K562 (cell line): ENCODE results near the gene PDE11A. TPM values are rescaled to one million over a fixed set of nuclear protein-coding genes. Genes with fewer than 3 reads are reported as not detected.

Source experiments
- MEIS2 ChIP-seq: fragments of 450-650 bp; IDR thresholded peaks from 2 replicates; pipeline ENCODE4 v1.6.1; 2014; ENCODE audit warnings: mild to moderate bottlenecking; ENCODE audit not compliant: partially characterized antibody
- MITF ChIP-seq: IDR thresholded peaks from 2 replicates; pipeline ENCODE4 v1.6.1; 2014; ENCODE audit warnings: antibody characterized with exemption
- RBM34 ChIP-seq: fragments of 200-400 bp; formaldehyde crosslinking; IDR thresholded peaks from 2 replicates; pipeline ENCODE4 v1.6.1; 2018; ENCODE audit warnings: low read length, borderline replicate concordance; ENCODE audit not compliant: insufficient read depth
- ZNF143 ChIP-seq: sonication (generic); formaldehyde crosslinking; IDR thresholded peaks from 2 replicates; pipeline ENCODE4 v1.9.0; 2022; ENCODE audit warnings: mild to moderate bottlenecking, missing genetic modification reagents
- ZNF507 ChIP-seq: conservative IDR thresholded peaks from 2 replicates; pipeline ENCODE4 v1.6.1; 2017; ENCODE audit warnings: missing genetic modification characterization, missing compliant biosample characterization
- ZNF75A ChIP-seq: fragments of 450-650 bp; formaldehyde crosslinking; IDR thresholded peaks from 2 replicates; pipeline ENCODE4 v1.4.0; 2020; ENCODE audit warnings: mild to moderate bottlenecking
- ZNF79 ChIP-seq: fragments of 250-450 bp; sonication (Bioruptor Pico); IDR thresholded peaks from 2 replicates; pipeline ENCODE4 v1.4.0; 2020; ENCODE audit warnings: low read depth, mild to moderate bottlenecking, moderate library complexity
- polyA plus RNA-seq, 8 experiments: library from polyadenylated mRNA; depleted of rRNA in 4 of 8; stranded (reverse) in 5 of 8; unstranded in 3 of 8; fragments of >200 nt; fragmentation: Nextera tagmentation in 2 of 8; fragmentation: Illumina TruSeq in 1 of 8; extraction: Ambion mirVana in 2 of 8; extraction: Trizol in 1 of 8; gene quantifications; 2 replicates each; pipeline versions ENCODE4 v1.2.1 to v1.2.3, GENCODE V29; 2011 to 2014; ENCODE audit warnings: inconsistent platforms in 1 of 8, missing spikeins in 1 of 8
- total RNA-seq, 7 experiments: library from RNA; depleted of rRNA in 6 of 7; stranded (reverse); fragments of >200 nt in 6 of 7; fragmentation: Illumina TruSeq in 2 of 7; extraction: Trizol in 2 of 7; gene quantifications; 2 replicates each; pipeline versions ENCODE4 v1.2.1 to v1.2.3, GENCODE V29; 2011 to 2021; ENCODE audit warnings: low replicate concordance in 1 of 7
- TF ChIP-seq, protein P1 (sequence below), 2 experiments: IDR thresholded peaks in 1 of 2; conservative IDR thresholded peaks in 1 of 2; 2 replicates each; pipeline ENCODE4 v1.6.1; 2016; ENCODE audit warnings: low read depth in 2 of 2, mild to moderate bottlenecking in 1 of 2, missing compliant biosample characterization in 1 of 2, missing genetic modification characterization in 1 of 2, moderate library complexity in 1 of 2
- TF ChIP-seq, protein P2 (sequence below), 2 experiments: fragments of 450-650 bp in 1 of 2; sonication (generic) in 1 of 2; formaldehyde crosslinking in 1 of 2; IDR thresholded peaks; 2 replicates each; pipeline versions ENCODE4 v1.7.1 to v1.9.0; 2016 to 2022; ENCODE audit warnings: inconsistent platforms in 1 of 2, mild to moderate bottlenecking in 1 of 2, missing genetic modification reagents in 1 of 2

Gene PDE11A
- total and polyA plus RNA-seq, 9 of the 15 experiments (the other 6 are each of a cell fraction or from before 2014, with no cell fraction given), result 3.2 to 22.1 (median 5.7) TPM

DNA sequence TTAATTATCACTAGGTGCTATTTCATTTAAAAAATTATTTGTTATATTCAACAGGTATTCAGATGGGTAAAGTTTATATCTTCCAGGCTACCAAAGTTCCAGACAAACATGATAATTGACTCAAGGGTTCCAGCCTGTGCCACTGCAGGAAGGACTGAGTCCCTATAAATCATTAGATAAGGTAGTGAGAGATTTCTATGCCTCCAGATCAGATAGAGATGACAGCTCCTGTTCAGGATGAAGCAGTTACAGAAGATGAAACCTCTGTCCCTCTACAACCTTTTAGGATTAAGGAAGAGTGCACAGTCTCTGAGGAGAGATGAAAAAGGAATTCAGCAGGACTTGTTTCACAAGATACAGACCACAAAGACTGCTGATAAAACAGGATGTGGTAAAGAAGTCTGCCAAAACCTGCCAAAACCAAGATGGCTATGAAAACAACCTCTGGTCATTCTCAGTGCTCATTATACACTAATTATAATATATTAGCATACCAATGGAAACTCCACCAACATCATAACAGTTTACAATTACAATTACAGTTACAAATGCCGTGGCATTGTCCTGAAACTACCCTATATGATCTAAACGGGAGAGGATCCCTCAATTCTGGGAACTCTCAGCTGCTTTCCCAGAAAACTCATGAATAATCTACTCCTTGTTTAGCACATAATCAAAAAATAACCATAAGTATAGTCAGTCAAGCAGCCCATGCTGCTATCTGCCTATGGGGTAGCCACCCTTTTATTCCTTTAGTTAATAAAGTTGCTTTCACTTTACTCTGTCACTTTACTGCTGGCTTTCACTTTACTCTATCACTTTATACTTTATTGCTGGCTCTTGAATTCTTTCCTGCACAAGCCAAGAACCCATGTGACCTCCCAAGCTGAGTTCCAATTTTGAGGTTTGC lies 288.5 kb downstream of the PDE11A start (continued):
- TF ChIP-seq RBM34, result no peak
- no peak for TF ChIP-seq ZNF75A (CRISPR knock-in tag)
- no peak for TF ChIP-seq ZNF507 (tag)
- no peak for TF ChIP-seq ZNF79 (CRISPR knock-in tag)
- no peak for TF ChIP-seq MITF
- TF ChIP-seq, protein P1, sequence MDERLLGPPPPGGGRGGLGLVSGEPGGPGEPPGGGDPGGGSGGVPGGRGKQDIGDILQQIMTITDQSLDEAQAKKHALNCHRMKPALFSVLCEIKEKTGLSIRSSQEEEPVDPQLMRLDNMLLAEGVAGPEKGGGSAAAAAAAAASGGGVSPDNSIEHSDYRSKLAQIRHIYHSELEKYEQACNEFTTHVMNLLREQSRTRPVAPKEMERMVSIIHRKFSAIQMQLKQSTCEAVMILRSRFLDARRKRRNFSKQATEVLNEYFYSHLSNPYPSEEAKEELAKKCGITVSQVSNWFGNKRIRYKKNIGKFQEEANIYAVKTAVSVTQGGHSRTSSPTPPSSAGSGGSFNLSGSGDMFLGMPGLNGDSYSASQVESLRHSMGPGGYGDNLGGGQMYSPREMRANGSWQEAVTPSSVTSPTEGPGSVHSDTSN (CRISPR knock-in tag; IDR thresholded peaks at IDR 0.05; ENCODE audit: low read depth), result no peak
- TF ChIP-seq, protein P1 (tag; conservative IDR thresholded peaks at IDR 0.05; ENCODE audit: low read depth), result peak; percentile 64
- TF ChIP-seq, protein P2, sequence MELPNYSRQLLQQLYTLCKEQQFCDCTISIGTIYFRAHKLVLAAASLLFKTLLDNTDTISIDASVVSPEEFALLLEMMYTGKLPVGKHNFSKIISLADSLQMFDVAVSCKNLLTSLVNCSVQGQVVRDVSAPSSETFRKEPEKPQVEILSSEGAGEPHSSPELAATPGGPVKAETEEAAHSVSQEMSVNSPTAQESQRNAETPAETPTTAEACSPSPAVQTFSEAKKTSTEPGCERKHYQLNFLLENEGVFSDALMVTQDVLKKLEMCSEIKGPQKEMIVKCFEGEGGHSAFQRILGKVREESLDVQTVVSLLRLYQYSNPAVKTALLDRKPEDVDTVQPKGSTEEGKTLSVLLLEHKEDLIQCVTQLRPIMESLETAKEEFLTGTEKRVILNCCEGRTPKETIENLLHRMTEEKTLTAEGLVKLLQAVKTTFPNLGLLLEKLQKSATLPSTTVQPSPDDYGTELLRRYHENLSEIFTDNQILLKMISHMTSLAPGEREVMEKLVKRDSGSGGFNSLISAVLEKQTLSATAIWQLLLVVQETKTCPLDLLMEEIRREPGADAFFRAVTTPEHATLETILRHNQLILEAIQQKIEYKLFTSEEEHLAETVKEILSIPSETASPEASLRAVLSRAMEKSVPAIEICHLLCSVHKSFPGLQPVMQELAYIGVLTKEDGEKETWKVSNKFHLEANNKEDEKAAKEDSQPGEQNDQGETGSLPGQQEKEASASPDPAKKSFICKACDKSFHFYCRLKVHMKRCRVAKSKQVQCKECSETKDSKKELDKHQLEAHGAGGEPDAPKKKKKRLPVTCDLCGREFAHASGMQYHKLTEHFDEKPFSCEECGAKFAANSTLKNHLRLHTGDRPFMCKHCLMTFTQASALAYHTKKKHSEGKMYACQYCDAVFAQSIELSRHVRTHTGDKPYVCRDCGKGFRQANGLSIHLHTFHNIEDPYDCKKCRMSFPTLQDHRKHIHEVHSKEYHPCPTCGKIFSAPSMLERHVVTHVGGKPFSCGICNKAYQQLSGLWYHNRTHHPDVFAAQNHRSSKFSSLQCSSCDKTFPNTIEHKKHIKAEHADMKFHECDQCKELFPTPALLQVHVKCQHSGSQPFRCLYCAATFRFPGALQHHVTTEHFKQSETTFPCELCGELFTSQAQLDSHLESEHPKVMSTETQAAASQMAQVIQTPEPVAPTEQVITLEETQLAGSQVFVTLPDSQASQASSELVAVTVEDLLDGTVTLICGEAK (IDR thresholded peaks at IDR 0.05), result peak; percentile 36; the same call in 1 of the 2 replicates
- TF ChIP-seq, protein P2 (CRISPR knock-in tag; IDR thresholded peaks at IDR 0.05), result no peak
- TF ChIP-seq MEIS2, result peak; percentile 62
- no peak for TF ChIP-seq ZNF143 (CRISPR knock-in tag)
